Activated CD4-positive, alpha-beta T cell treated with anti-CD3 and anti-CD28 coated beads for 48 hours (primary cell): ENCODE measurements around the gene MACF1.
"Not testable (repeated sequence)": the region's sequence is repeated elsewhere in the genome, so short reads cannot be mapped to it uniquely, and the experiment has no call there.

Experiments used
- DNase-seq: peaks from one replicate; pipeline ENCODE4 v3.0.0-alpha.2; 2020

The MACF1 gene

DNA sequence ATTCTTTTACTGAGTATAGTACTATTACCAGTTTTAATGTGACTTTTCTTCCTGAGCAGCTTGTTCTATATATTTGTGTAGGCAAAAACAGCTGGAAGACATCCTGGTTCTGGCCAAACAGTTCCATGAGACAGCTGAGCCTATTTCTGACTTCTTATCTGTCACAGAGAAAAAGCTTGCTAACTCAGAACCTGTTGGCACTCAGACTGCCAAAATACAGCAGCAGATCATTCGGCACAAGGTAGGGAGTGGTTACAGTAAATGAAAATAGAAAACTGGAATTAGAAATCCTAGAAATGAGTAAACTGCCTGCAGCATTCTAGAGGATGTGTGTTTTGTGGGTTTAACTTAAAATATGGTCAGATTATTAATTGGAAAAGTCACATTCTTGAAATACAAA lies 222.9 kb downstream of the MACF1 start:
- no peak for DNase-seq

DNA sequence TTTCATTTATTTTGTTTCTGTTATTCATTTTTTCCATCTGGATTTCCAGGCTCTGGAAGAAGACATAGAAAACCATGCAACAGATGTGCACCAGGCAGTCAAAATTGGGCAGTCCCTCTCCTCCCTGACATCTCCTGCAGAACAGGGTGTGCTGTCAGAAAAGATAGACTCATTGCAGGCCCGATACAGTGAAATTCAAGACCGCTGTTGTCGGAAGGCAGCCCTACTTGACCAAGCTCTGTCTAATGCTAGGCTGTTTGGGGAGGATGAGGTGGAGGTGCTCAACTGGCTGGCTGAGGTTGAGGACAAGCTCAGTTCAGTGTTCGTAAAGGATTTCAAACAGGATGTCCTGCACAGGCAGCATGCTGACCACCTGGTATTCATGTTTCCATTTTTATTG lies 223.4 kb downstream of the MACF1 start:
- no peak for DNase-seq

DNA sequence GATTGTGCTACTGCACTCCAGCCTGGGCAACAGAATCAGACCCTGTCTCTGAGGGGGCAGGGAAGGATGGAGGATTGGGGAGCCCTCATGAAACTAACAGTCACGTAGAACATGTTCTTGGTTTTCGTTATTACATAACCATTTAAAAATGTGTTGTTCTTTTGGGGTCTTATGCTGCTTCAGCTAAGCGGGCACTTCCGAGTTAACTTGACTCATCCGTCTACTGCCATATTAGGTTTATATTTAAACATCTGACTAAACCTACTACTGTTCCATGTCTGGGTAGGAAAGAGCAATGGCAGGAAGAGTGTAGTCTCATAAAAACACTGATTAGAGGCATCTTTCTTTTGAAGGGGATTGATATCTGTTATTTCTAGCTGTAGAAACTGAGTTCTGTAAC lies 227.4 kb downstream of the MACF1 start:
- DNase-seq, result no peak

DNA sequence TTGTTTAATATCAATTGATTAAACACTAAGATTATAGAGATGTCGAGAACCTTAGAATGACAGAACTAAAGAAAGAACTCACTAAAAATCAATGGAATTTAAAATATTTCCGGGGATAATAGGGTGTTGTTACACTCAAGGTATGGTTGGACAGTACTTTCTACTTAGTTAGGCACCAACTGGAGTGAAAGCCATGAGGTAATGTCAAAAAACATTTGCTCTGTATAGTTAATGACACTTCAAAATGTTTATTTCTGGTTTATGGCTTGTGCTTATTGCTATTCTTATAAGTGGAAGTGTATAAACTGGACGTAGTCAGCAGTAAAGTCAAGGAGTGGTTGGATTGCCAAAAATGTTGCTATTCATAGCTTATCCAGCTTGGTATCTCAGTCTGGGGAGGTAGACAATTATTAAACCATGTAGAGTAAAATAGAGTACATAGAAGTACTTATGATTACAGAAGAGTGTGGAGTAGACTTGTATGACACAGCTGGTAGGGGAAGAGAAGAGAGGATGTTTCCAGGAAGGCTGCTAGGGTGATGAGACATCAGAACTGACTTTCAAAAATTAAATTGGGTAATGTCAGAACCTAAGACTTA lies 230.4 kb downstream of the MACF1 start:
- no peak for DNase-seq

DNA sequence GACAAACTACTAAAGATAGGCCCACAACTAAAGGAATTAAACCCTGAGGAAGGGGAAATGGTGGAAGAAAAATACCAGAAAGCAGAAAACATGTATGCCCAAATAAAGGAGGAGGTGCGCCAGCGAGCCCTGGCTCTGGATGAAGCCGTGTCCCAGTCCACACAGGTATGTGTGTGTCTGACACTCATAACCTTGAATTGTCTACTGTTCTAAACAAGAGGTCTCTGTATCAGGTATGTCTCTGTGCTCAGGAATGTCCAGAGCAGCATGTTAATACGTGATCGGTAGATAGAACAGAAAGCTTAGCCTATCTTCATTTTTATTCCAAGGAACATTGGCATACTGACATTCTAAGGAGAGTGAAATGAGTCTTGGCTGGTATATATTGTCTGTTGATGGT lies 231.1 kb downstream of the MACF1 start:
- DNase-seq, result no peak

DNA sequence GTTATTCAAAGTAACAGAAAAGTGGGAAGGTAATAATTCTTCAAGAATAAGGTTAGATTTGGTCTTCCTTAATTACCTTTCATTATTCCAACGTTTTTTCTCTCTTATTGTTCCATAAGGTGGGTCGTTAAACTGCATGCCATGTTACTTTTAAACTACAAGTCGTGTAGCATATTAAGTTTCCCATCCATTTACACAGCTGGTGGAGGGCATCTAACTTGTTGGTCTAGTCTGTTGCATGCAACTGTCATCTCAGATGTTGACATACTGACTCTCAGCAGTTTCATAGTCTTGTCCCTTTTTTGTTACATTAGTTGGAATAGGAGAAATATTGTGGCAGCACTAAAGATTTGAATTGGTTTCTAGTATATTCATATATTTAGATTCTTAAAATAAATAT lies 232.3 kb downstream of the MACF1 start:
- no peak for DNase-seq

DNA sequence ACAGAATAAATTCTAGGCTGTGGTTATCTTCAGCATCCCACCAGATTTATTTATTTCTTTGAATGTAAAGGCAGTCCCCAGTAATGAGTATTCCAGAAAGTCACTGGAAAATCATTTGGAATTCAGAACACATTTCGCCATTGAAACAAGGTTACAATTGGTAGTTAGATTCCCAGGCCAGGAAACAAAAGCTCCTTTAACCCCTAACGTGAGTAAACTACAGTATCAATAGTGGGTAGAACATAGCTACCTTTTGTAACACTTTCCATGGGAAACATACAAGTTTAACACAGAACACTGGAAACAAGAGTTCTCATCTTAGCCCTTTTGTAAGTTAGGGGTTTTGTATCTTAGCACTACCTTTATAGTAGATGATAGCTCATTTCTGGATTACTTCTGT lies 233.5 kb downstream of the MACF1 start:
- DNase-seq, result no peak

DNA sequence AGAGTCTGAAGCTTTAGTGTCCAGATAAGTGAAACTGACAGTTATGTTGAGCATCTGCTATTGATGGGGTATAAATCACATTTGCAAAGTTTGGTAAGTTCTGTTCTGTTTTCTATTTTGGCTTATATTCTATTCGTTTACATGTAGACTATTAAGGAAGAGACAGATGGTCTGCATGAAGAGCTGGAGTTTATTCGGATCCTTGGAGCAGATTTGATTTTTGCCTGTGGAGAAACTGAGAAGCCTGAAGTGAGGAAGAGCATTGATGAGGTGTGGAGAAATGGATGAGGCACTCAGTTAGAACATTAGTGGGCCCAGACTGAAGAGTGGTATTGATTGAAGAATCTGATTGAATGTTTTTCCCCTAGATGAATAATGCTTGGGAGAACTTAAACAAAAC lies 236.4 kb downstream of the MACF1 start:
- no peak for DNase-seq

DNA sequence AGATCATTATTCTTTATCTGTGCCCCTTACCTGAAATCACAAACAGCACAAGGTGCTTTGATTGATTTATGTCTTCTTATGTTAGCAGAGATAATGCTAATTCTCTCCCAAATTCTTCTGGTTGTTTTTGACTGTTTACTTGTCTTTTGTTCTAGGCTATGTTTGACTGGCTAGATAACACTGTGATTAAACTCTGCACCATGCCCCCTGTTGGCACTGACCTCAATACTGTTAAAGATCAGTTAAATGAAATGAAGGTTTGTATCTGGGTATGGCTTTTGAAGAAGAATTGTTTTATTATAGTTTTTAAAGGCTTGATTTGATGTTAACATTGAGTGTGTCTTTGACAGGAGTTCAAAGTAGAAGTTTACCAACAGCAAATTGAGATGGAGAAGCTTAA lies 237.3 kb downstream of the MACF1 start:
- DNase-seq, result no peak

DNA sequence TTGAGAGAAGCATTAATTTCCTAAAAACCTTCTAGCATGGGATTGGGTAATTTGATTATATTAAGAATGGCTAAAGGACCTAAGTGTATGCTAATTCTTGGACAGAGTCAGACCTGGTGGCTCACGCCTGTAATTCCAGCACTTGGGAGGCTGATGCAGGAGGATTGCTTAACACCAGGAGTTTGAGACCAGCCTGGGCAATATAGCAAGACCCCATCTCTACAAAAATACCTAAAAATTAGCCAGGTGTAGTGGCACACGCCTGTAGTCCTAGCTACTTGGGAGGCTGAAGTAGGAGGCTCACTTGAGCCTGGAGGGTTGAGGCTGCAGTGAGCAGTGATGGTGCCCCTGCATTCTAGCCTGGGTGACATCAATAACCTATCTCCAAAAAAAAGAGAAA lies 241.1 kb downstream of the MACF1 start:
- DNase-seq, result no peak

DNA sequence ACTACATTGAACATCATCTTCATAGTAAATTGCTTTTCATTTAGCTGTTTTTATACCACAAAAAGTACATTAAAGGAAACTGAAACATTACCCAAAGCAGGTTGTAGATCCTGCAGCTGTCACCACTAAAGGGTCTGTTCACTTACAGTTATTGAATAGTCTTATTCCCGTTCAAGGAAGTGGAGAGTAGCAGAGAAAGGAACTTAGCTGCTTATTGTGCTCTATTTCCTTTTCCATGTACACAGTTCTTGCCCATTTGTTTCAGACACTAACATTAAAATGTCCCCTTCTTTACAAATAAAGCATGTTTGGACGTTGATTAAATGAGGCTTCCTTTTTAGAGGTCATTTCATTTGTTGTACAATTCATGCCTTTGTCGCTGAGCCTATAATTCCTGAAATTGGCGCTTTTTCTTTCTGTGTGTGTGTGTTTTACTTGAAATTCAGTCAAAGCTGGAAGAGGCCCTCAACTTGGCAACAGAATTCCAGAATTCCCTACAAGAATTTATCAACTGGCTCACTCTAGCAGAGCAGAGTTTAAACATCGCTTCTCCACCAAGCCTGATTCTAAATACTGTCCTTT lies 242.6 kb downstream of the MACF1 start:
- no peak for DNase-seq

DNA sequence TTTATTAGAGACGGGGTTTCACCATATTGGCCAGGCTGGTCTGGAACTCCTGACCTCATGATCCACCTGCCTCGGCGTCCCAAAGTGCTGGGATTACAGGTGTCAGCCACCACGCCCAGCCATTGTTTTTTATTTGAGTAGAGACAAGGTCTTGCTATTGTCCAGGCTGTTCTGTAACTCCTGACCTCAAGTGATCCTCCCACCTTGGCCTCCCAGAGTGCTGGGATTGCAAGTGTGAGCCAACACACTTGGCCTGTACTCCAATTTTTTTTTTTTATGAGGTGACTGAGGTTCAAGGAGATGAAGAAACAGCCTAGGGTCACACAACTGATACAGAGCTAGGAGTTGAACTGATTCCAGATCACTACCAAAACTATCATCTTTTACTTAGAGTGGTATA lies 245.5 kb downstream of the MACF1 start:
- not testable (repeated sequence) for DNase-seq

DNA sequence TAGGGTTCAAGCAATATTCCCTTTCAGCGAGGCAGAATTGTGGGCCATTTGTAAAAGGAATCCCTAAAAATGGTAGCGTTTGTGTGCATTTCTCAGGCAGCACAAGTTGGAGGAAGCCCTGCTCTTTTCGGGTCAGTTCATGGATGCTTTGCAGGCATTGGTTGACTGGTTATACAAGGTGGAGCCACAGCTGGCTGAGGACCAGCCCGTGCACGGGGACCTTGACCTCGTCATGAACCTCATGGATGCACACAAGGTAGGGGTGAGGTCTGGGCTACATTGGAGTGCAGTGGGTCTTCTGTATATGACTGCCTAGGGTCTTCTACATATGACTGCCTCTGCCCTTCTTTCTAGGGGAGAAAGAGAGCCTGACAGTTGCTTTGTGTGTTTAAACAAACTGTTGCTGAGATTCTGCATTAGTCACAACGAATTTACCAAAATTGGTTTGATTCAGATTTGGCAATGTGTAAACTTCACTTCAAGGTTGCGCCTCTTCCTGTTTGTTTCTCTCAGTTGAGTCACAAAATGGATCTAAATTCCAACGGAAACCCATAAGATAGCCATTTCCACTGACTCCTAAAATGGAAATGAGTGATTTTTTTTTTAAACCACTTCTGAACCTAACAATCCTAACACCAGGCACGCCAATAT lies 246.6 kb downstream of the MACF1 start:
- no peak for DNase-seq

DNA sequence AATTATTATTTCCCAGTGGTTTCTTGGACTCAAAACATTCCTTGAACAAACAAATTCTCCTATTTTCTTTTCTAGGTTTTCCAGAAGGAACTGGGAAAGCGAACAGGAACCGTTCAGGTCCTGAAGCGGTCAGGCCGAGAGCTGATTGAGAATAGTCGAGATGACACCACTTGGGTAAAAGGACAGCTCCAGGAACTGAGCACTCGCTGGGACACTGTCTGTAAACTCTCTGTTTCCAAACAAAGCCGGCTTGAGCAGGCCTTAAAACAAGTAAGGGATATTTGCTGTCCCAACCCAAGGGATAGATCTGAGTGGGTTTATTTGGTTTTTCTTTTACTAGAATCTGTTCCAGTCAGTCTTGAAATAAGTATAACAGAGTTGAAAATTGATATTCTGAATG lies 247.6 kb downstream of the MACF1 start:
- no peak for DNase-seq

DNA sequence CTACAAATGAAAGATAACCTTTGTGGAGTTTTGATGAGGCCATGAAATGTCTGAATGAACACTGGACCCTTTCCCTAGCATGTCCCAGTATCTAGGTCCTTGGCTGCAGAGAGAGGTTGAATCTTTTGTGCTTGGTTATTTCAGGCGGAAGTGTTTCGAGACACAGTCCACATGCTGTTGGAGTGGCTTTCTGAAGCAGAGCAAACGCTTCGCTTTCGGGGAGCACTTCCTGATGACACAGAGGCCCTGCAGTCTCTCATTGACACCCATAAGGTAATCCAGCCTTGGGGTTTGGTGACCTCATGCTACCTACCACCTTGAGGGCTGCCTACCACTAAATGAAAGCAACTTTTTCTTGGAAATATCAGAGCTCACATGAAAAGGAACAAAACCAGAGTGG lies 248.0 kb downstream of the MACF1 start:
- no peak for DNase-seq

DNA sequence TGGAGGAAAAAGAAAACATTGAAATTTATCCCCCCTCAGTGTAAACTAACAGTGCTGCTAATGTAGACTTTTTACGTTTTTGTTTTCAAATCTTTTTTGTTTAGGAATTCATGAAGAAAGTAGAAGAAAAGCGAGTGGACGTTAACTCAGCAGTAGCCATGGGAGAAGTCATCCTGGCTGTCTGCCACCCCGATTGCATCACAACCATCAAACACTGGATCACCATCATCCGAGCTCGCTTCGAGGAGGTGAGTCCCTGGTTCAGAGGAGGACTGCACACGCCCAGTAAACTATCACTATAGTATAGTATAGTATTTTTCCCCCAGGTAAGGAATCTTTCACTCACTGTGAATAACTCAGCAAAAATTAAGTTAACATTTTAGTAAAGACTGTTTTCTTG lies 249.1 kb downstream of the MACF1 start:
- no peak for DNase-seq

DNA sequence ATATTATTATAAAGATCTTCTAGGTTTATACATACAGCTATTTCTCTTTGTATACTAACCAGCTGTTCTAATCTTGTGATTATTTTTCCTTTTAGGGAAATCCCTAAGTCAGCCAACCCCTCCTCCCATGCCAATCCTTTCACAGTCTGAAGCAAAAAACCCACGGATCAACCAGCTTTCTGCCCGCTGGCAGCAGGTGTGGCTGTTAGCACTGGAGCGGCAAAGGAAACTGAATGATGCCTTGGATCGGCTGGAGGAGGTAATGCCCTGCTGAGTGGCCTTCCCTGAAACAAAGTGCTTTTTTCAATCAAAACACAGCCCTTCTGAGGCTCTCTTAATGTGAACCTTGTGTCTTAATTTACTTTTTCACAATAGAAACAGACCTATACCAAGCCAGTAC lies 254.5 kb downstream of the MACF1 start:
- DNase-seq, result no peak

DNA sequence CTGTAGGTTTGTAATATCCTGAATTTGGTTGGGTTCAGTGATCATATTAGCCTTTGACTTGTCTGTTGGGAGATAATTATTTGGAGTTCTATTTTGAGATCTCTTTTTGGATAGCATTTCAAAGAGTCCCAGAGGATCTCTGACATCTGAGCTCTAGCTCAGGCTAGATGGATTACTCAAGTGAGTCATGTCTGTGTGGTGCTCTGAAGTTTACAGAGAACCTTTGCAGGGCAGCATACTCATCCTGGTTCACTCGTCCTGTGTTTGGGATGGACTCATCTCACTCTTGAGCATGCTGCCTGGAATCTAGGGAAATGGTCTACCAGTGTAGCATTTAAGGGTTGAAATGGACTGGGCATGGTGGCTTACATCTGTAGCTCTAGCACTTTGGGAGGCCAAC lies 257.6 kb downstream of the MACF1 start:
- DNase-seq, result no peak

DNA sequence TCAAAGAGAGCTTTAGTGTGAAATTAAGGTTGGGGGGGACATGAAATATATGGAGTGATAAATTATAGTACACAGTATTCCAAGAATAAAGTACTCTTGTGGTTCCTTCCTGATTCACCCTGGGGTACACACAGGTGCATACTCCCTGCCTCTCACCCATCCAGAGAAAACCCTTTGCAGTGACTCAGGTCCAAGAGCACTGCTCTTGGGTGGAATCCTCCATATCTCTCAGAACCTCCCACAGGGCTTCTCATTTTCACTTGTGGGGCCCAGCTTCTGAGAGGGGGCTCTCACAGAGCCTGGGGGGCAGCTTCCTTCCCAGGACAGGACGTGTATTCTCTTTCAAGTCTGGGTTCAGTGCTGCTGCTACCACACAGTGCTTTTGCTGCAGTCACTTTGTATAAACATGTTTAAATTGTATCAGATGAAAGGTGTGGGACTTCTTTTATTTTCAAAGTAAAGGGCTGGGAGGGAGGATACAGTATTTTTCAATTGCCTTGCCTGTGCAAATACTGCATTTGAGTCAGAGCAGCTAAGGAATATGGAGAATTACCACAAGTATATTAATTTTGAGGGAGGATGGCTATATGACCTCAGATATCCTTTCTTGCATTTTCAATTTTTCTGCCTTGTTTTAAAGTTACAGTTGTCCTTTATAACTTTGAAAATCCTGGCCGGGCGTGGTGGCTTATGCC lies 262.1 kb downstream of the MACF1 start:
- no peak for DNase-seq

DNA sequence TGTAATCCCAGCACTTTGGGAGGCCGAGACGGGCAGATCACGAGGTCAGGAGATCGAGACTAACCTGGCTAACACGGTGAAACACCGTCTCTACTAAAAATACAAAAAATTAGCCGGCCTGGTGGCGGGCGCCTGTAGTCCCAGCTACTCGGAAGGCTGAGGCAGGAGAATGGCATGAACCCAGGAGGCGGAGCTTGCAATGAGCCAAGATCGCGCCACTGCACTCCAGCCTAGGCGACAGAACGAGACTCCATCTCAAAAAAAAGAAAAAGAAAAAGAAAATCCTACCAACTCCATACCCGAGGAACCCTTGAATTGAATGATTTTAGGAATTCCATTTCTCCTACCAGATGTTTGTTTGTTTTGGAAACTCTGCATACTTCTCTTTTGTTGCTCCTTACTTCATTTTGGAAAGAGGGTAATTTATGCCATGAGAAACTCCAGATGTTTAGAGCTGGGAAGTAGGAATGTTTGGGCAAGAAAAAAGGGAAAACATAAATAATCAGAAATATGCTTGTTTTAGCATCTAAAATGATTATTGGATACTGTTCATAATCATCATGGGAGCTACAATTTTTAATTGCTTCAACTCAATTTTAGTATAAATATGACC lies 262.7 kb downstream of the MACF1 start:
- DNase-seq, result not testable (repeated sequence)

DNA sequence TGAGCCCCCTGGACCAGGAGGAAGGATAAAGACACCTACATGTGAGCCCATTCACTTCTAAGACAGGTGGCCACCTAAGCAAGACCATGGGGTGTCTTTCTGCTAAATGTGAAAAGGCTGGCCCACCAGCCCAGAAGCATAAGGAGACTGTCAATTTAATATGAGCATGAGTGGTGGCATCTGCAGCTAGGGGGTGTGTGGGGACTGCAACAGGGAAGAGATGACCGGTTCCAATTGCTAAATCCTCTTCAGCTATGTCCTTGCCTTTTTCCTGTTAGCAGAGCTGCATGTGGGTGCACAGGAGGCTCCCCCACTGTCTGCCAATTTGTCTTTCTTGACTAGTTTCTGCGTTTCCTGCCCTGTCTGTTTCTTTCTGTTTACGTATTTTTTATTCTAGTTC lies 264.7 kb downstream of the MACF1 start:
- DNase-seq, result no peak

DNA sequence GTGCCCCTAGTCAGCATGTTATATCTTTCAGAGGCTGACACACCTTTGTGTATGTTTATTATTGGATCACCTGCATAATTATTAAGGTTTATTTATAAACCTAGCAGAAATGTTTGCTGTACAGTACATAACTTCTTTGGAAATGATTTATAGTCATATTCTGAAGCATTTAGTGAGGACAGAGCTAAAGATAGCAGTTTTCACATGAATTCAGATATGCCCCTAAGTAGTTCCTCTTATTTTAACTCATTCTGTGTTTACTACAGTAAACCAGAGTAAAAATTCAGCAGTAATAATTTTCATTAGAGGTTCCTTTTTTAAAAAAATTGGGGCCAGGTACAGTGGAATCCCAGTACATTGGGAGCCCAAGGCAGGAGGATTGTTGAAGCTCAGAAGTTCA lies 265.5 kb downstream of the MACF1 start:
- DNase-seq, result no peak

DNA sequence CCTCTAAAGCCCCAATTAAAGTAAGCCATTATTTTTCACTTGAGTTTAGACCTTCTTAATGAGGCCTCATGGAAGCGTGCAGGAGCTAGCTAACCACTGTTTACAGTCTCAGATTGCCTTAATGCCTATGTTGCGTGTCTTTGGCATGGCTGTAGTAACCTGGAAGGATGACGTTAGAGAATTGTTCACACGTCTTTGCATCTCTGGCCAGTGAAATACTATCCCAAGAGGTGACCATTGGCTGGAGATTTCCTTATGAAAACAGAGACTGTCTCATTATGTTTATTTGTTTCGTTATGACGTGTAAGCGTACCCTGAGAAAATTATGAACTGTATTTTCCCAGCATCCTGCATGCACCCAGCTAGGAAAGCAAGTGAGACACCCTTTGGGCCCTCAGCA lies 268.3 kb downstream of the MACF1 start:
- no peak for DNase-seq

DNA sequence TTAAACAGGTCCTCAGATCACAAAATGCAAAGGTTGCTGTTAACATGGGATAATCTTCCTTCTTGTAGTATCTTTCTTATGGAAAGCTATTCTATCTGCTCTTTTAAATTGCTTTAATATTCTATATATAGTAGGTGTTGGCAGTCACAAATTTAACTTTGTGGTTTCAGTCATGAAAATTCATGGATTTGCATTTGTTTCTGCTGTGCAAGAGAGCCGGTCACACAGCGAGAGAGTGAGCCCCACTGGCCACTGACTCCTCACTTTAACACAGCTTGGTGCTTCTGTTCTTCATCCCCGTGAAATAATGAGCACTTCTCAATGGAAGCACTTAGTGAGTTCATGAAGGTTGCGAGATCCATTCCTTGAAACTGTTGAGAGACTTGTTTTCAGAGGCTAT lies 268.8 kb downstream of the MACF1 start:
- DNase-seq, result no peak
